ENCODE data around the gene GOLT1A.
A peak's percentile ranks its signal among the peaks of the same experiment; 100 is the strongest.

The GOLT1A gene

GRCh38 chr1:204212715-204213114 is 1.1 kb downstream of the GOLT1A start:
- TF ChIP-seq CTCF (IDR thresholded peaks at IDR 0.05; ENCODE audit: control extremely low read depth, extremely low read depth, low read depth, missing control alignments): no peak
- DNase-seq (ENCODE audit: extremely low spot score): no peak
- POLR2A ChIA-PET: no interaction called here
- CTCF ChIA-PET: no interaction called here

GRCh38 chr1:204211046-204211445 is 2.7 kb downstream of the GOLT1A start:
- POLR2A ChIA-PET: no interaction called here
- CTCF ChIA-PET: interaction anchor here (1.1 to 2.0 kb wide), 4 partner anchors 15 to 188 kb away, joined by 3 to 6 read pairs (median 4); partner anchors contain the start of gene KISS1
- TF ChIP-seq CTCF (IDR thresholded peaks at IDR 0.05; ENCODE audit: control extremely low read depth, extremely low read depth, low read depth, missing control alignments): no peak
- DNase-seq (ENCODE audit: extremely low spot score): no peak

- CTCF ChIA-PET: interaction anchor here (0.5 to 4.0 kb wide), 39 partner anchors 9 to 598 kb away, joined by 3 to 66 read pairs (median 4); partner anchors contain the start of genes KISS1 and REN
- POLR2A ChIA-PET: no interaction called here
- peak; percentile 84 for DNase-seq (ENCODE audit: extremely low spot score)
- TF ChIP-seq CTCF (IDR thresholded peaks at IDR 0.05; ENCODE audit: control extremely low read depth, extremely low read depth, low read depth, missing control alignments): peak; percentile 91
Measured at GRCh38 chr1:204207136-204207616, 6.6 kb downstream of the GOLT1A start.

GRCh38 chr1:204206121-204206520 is 7.7 kb downstream of the GOLT1A start:
- ChIA-PET POLR2A (no interaction called here), CTCF (interaction anchor here (0.8 to 4.0 kb wide), 21 partner anchors 10 to 426 kb away, joined by 3 to 66 read pairs (median 5); partner anchors contain the start of genes KISS1 and REN)
- no peak for TF ChIP-seq CTCF (IDR thresholded peaks at IDR 0.05; ENCODE audit: control extremely low read depth, extremely low read depth, low read depth, missing control alignments)
- DNase-seq (ENCODE audit: extremely low spot score): no peak

- DNase-seq (ENCODE audit: extremely low spot score): no peak
- CTCF ChIA-PET: interaction anchor here (0.8 to 4.0 kb wide), 11 partner anchors 10 to 427 kb away, joined by 3 to 66 read pairs (median 4); partner anchors contain the start of genes KISS1 and REN
- no peak for TF ChIP-seq CTCF (IDR thresholded peaks at IDR 0.05; ENCODE audit: control extremely low read depth, extremely low read depth, low read depth, missing control alignments)
- POLR2A ChIA-PET: no interaction called here
Measured at GRCh38 chr1:204205486-204205885, 8.3 kb downstream of the GOLT1A start.

- no peak for TF ChIP-seq CTCF (IDR thresholded peaks at IDR 0.05; ENCODE audit: control extremely low read depth, extremely low read depth, low read depth, missing control alignments)
- CTCF ChIA-PET: interaction anchor here (3.1 to 4.0 kb wide), 3 partner anchors 13 to 46 kb away, joined by 20 to 66 read pairs (median 46); partner anchors contain the start of gene REN
- POLR2A ChIA-PET: no interaction called here
- no peak for DNase-seq (ENCODE audit: extremely low spot score)
Measured at GRCh38 chr1:204204944-204205343, 8.8 kb downstream of the GOLT1A start.
